Prostate gland (tissue), 2 donors: ENCODE results near the gene PHYHIPL.
A peak's percentile ranks its signal among the peaks of the same experiment; 100 is the strongest.

Source experiments
- POLR2A ChIP-seq: fragments of 450-650 bp; IDR thresholded peaks from one replicate; pipeline ENCODE4 v1.6.1; 2016; ENCODE audit warnings: antibody characterized with exemption, mild to moderate bottlenecking
- TF ChIP-seq, protein P1 (sequence below), 4 experiments: fragments of 200-600 bp in 2 of 4; fragments of 450-650 bp in 2 of 4; sonication (generic) in 2 of 4; IDR thresholded peaks; 1 replicate in 3 of 4; 2 replicates in 1 of 4; pipeline ENCODE4 v1.5.1; 2016 to 2019; ENCODE audit warnings: antibody characterized with exemption in 4 of 4, mild to moderate bottlenecking in 2 of 4, moderate library complexity in 2 of 4

DNA sequence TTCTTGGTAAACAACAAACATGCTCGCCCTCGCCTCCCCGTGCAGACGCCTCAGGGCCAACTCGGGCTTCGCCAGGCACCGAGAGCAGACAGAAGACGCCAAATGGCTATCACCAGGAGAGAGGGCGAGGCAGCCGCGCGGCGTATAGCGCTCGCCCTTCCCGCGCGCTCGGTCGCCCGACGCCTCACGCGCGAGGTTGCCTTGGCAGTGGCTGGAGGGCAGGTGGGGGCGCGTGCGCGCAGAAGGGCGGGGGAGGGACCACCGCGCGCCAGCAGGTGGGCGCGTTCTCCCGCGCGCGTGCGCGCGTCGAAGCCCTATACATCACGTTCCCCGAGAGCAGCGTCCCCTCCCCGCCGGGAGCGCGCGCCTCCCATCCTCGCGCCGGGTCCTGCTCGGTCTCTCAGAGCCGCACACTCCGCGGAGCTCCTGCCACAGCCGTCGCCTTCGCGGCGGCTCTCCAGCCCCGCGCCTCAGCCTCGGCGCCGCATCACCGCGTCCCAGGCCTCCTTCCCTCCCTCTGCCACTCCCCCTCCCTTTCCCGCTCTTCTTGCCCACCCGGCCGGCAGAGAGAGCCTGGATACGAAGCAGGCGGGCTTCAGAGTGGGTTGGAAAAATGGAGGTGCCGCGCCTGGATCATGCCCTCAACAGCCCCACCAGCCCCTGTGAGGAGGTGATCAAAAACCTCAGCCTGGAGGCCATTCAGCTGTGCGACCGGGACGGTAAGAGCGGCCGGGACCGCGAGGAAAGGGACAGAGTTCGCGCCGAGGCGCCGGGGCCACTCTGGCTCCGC is at the start of gene PHYHIPL:
- TF ChIP-seq, protein P1, sequence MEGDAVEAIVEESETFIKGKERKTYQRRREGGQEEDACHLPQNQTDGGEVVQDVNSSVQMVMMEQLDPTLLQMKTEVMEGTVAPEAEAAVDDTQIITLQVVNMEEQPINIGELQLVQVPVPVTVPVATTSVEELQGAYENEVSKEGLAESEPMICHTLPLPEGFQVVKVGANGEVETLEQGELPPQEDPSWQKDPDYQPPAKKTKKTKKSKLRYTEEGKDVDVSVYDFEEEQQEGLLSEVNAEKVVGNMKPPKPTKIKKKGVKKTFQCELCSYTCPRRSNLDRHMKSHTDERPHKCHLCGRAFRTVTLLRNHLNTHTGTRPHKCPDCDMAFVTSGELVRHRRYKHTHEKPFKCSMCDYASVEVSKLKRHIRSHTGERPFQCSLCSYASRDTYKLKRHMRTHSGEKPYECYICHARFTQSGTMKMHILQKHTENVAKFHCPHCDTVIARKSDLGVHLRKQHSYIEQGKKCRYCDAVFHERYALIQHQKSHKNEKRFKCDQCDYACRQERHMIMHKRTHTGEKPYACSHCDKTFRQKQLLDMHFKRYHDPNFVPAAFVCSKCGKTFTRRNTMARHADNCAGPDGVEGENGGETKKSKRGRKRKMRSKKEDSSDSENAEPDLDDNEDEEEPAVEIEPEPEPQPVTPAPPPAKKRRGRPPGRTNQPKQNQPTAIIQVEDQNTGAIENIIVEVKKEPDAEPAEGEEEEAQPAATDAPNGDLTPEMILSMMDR (IDR thresholded peaks at IDR 0.05), result no peak
- TF ChIP-seq POLR2A, result peak; percentile 37
